Mammary epithelial cell (primary cell): ENCODE results near the gene AOAH.

Source experiments
- EZH2 ChIP-seq: IDR thresholded peaks from 2 replicates; pipeline ENCODE4 v1.6.1; 2012; ENCODE audit warnings: low read length, inconsistent platforms, borderline replicate concordance
- TF ChIP-seq, protein P1 (sequence below), 2 donors: IDR thresholded peaks in 1 of 2; conservative IDR thresholded peaks in 1 of 2; 2 replicates each; pipeline ENCODE4 v1.5.1; 2011 to 2012; ENCODE audit warnings: inconsistent platforms in 2 of 2, low read length in 2 of 2, mild to moderate bottlenecking in 2 of 2, control low read depth in 1 of 2, low read depth in 1 of 2; ENCODE audit not compliant: insufficient read depth in 1 of 2; ENCODE audit errors: extremely low read depth in 1 of 2

DNA sequence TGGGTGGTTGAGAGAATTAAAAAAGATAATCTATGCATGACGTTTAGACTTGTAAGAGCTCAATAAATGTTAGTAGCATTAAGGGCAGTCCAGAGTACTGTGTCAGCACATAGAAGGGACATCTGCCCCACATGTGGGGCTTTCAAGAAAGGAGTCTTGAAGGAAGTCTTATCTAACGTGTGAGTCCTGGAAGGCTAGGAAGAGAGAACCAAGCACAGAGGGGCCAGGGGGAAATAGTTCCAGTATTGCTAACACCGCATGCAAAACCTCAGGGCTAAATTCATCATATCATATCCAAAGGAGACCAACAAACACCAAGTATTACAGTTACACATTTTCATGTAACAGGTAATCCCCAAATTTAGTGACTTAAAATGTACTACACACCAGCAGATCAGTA is 122.7 kb downstream of the AOAH start:
- TF ChIP-seq, protein P1, sequence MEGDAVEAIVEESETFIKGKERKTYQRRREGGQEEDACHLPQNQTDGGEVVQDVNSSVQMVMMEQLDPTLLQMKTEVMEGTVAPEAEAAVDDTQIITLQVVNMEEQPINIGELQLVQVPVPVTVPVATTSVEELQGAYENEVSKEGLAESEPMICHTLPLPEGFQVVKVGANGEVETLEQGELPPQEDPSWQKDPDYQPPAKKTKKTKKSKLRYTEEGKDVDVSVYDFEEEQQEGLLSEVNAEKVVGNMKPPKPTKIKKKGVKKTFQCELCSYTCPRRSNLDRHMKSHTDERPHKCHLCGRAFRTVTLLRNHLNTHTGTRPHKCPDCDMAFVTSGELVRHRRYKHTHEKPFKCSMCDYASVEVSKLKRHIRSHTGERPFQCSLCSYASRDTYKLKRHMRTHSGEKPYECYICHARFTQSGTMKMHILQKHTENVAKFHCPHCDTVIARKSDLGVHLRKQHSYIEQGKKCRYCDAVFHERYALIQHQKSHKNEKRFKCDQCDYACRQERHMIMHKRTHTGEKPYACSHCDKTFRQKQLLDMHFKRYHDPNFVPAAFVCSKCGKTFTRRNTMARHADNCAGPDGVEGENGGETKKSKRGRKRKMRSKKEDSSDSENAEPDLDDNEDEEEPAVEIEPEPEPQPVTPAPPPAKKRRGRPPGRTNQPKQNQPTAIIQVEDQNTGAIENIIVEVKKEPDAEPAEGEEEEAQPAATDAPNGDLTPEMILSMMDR (conservative IDR thresholded peaks at IDR 0.05 in 1 of 2, IDR thresholded peaks at IDR 0.05 in 1 of 2; ENCODE audit: extremely low read depth in 1 of 2, insufficient read depth in 1 of 2, low read depth in 1 of 2, low read length in 2 of 2), result no peak
- no peak for TF ChIP-seq EZH2
